ENCODE data around the gene FTSJ1. TPM values are rescaled to one million over a fixed set of nuclear protein-coding genes. Genes with fewer than 3 reads are reported as not detected.

The FTSJ1 gene
- total and polyA plus RNA-seq, 2 of the 8 experiments (the other 6 are each of a cell fraction or from before 2014, with no cell fraction given) = 62.4 to 80.4 TPM

GRCh38 chrX:48509619-48510018 is 33.6 kb downstream of the FTSJ1 start (continued):
- no peak for TF ChIP-seq SIN3A (conservative IDR thresholded peaks at IDR 0.05 in 1 of 2, IDR thresholded peaks at IDR 0.05 in 1 of 2; ENCODE audit: low read depth in 1 of 2, low read length in 2 of 2)
- no peak for TF ChIP-seq TAF1 (IDR thresholded peaks at IDR 0.05; ENCODE audit: low read depth, low read length)
- no peak for TF ChIP-seq BACH1 (IDR thresholded peaks at IDR 0.05; ENCODE audit: low read length)
- no peak for TF ChIP-seq SP1 (IDR thresholded peaks at IDR 0.05; ENCODE audit: low read depth, low read length)
- no peak for TF ChIP-seq KDM4A (IDR thresholded peaks at IDR 0.05; ENCODE audit: low read depth, low read length, severe bottlenecking)
- TF ChIP-seq KDM1A (IDR thresholded peaks at IDR 0.05; ENCODE audit: borderline replicate concordance, low read length) = no peak
- TF ChIP-seq ATF2 (IDR thresholded peaks at IDR 0.05; ENCODE audit: low read length) = no peak
- no peak for TF ChIP-seq TBP (IDR thresholded peaks at IDR 0.05; ENCODE audit: low read depth, low read length)
- no peak for TF ChIP-seq NRF1 (IDR thresholded peaks at IDR 0.05; ENCODE audit: low read depth, low read length)

Data from H1 (cell line).